GM23338 (cell line): ENCODE data around the gene MTMR3. TPM values are rescaled to one million over a fixed set of nuclear protein-coding genes. Genes with fewer than 3 reads are reported as not detected.

Source experiments
- ATAC-seq: fragments of 200-7000 bp; cut with Tn5 transposase; 3 replicates; pipeline ENCODE4 v1.9.1; 2020
- DNase-seq: peaks from one replicate; pipeline ENCODE4 v3.0.0-alpha.2; 2015; ENCODE audit warnings: low spot score
- H2AFZ ChIP-seq: fragments of 200-600 bp; sonication (generic); 2 replicates; pipeline ENCODE4 v1.8.0; 2016; ENCODE audit warnings: antibody characterized with exemption, mild to moderate bottlenecking, moderate library complexity
- H3F3A ChIP-seq: fragments of 200-600 bp; sonication (generic); replicated peaks from 2 replicates; pipeline ENCODE4 v1.8.0; 2017; ENCODE audit warnings: antibody characterized with exemption, mixed run types, low read depth
- H3K27ac ChIP-seq: fragments of 200-600 bp; sonication (generic); 2 replicates; pipeline ENCODE4 v1.6.1; 2016; ENCODE audit warnings: low read depth
- H3K27me3 ChIP-seq: fragments of 200-600 bp; sonication (generic); 2 replicates; pipeline ENCODE4 v1.8.0; 2016; ENCODE audit warnings: mild to moderate bottlenecking, mixed run types, moderate library complexity; ENCODE audit not compliant: insufficient read depth
- H3K36me3 ChIP-seq: fragments of 200-600 bp; sonication (generic); 2 replicates; pipeline ENCODE4 v1.8.0; 2016; ENCODE audit warnings: mild to moderate bottlenecking; ENCODE audit not compliant: insufficient read depth
- H3K4me1 ChIP-seq: fragments of 200-600 bp; sonication (generic); 2 replicates; pipeline ENCODE4 v1.8.0; 2016; ENCODE audit warnings: mild to moderate bottlenecking, moderate library complexity; ENCODE audit not compliant: insufficient read depth
- H3K4me2 ChIP-seq: fragments of 200-600 bp; sonication (generic); 2 replicates; pipeline ENCODE4 v1.7.1; 2017; ENCODE audit warnings: mixed run types
- H3K4me3 ChIP-seq: fragments of 200-600 bp; sonication (generic); 2 replicates; pipeline ENCODE4 v1.6.1; 2016; ENCODE audit warnings: mixed run types
- H3K79me2 ChIP-seq: fragments of 200-600 bp; sonication (generic); replicated peaks from 2 replicates; pipeline ENCODE4 v1.8.0; 2017; ENCODE audit warnings: mild to moderate bottlenecking; ENCODE audit not compliant: insufficient read depth
- H3K9me2 ChIP-seq: fragments of 200-600 bp; sonication (generic); 2 replicates; pipeline ENCODE4 v1.8.0; 2017; ENCODE audit not compliant: insufficient read depth
- H4K20me1 ChIP-seq: fragments of 200-600 bp; sonication (generic); replicated peaks from 2 replicates; pipeline ENCODE4 v1.8.0; 2017; ENCODE audit warnings: mild to moderate bottlenecking; ENCODE audit not compliant: insufficient read depth
- H3K27ac Mint-ChIP-seq: 2 replicates; pipeline ENCODE4 v1.8.0; 2020; ENCODE audit warnings: inconsistent platforms, mild to moderate bottlenecking, moderate library complexity, mixed read lengths
- H3K27me3 Mint-ChIP-seq: 3 replicates; pipeline ENCODE4 v1.8.0; 2022; ENCODE audit warnings: low read depth, mild to moderate bottlenecking, moderate library complexity, mixed read lengths, inconsistent platforms; ENCODE audit not compliant: insufficient read depth, poor library complexity
- H3K36me3 Mint-ChIP-seq: 3 replicates; pipeline ENCODE4 v1.8.0; 2021; ENCODE audit warnings: low read depth, mild to moderate bottlenecking, inconsistent platforms, moderate library complexity, mixed read lengths
- H3K4me1 Mint-ChIP-seq: 3 replicates; pipeline ENCODE4 v1.8.0; 2020; ENCODE audit warnings: mild to moderate bottlenecking, inconsistent platforms, mixed read lengths
- H3K4me3 Mint-ChIP-seq: 3 replicates; pipeline ENCODE4 v1.8.0; 2021; ENCODE audit warnings: moderate library complexity, mild to moderate bottlenecking, inconsistent platforms, mixed read lengths
- H3K9me3 Mint-ChIP-seq: 3 replicates; pipeline ENCODE4 v1.8.0; 2020; ENCODE audit warnings: moderate library complexity, mild to moderate bottlenecking, inconsistent platforms, mixed read lengths
- CTCF ChIP-seq, 2 experiments: fragments of 200-600 bp in 1 of 2; sonication (generic) in 1 of 2; conservative IDR thresholded peaks; 2 replicates each; pipeline versions ENCODE4 v1.5.1 to v1.6.1; 2016 to 2017; ENCODE audit warnings: antibody characterized with exemption in 2 of 2, low read depth in 2 of 2, mild to moderate bottlenecking in 2 of 2, moderate library complexity in 1 of 2
- ETS1 ChIP-seq: IDR thresholded peaks from 2 replicates; pipeline ENCODE4 v1.6.1; 2016; ENCODE audit warnings: antibody characterized with exemption
- EZH2 ChIP-seq: fragments of 200-600 bp; sonication (generic); IDR thresholded peaks from one replicate; pipeline ENCODE4 v1.8.0; 2017; ENCODE audit warnings: antibody characterized with exemption, mild to moderate bottlenecking, low read depth; ENCODE audit not compliant: unreplicated experiment
- EZH2phosphoT487 ChIP-seq: fragments of 200-600 bp; sonication (generic); IDR thresholded peaks from one replicate; pipeline ENCODE4 v1.8.1; 2018; ENCODE audit warnings: antibody characterized with exemption; ENCODE audit not compliant: unreplicated experiment
- JUNB ChIP-seq: IDR thresholded peaks from one replicate; pipeline ENCODE4 v1.6.1; 2016; ENCODE audit warnings: antibody characterized with exemption; ENCODE audit not compliant: unreplicated experiment
- NANOG ChIP-seq: IDR thresholded peaks from 2 replicates; pipeline ENCODE4 v1.6.1; 2016; ENCODE audit warnings: antibody characterized with exemption, borderline replicate concordance
- POLR2AphosphoS5 ChIP-seq: IDR thresholded peaks from 2 replicates; pipeline ENCODE4 v1.6.1; 2016; ENCODE audit warnings: antibody characterized with exemption, low read depth
- REST ChIP-seq: IDR thresholded peaks from one replicate; pipeline ENCODE4 v1.6.1; 2018; ENCODE audit warnings: antibody characterized with exemption; ENCODE audit not compliant: unreplicated experiment
- STAT1 ChIP-seq: IDR thresholded peaks from one replicate; pipeline ENCODE4 v1.6.1; 2016; ENCODE audit warnings: antibody characterized with exemption; ENCODE audit not compliant: unreplicated experiment
- ZNF114 ChIP-seq: fragments of 250-450 bp; sonication (Bioruptor Pico); IDR thresholded peaks from 2 replicates; pipeline ENCODE4 v1.5.0; 2020; ENCODE audit warnings: mild to moderate bottlenecking, moderate library complexity
- ZNF331 ChIP-seq: fragments of 250-450 bp; sonication (Bioruptor Pico); IDR thresholded peaks from 2 replicates; pipeline ENCODE4 v1.5.0; 2020; ENCODE audit warnings: low read depth, mild to moderate bottlenecking, moderate library complexity
- ZNF462 ChIP-seq: fragments of 250-450 bp; sonication (Bioruptor Pico); IDR thresholded peaks from 2 replicates; pipeline ENCODE4 v1.5.0; 2020; ENCODE audit warnings: mild to moderate bottlenecking, moderate library complexity
- polyA plus RNA-seq: library from polyadenylated mRNA; unstranded; fragments of >200 nt; fragmentation: Nextera tagmentation; extraction: Ambion mirVana; gene quantifications from 2 replicates; pipeline ENCODE4 v1.2.1, GENCODE V29; 2016
- total RNA-seq: library from RNA; depleted of rRNA; stranded (reverse); fragments of >200 nt; shearing (Covaris generic); gene quantifications from 2 replicates; pipeline ENCODE4 v1.2.3, GENCODE V29; 2014

Gene MTMR3
- total and polyA plus RNA-seq, 2 experiments from 2014 or later, result 5.2 to 27.4 TPM

GRCh38 chr22:29926057-29926456, 43.1 kb downstream of the MTMR3 start:
- H3K4me3 Mint-ChIP-seq, result no peak overlapping the region
- Histone ChIP-seq H3F3A (no peaks in the 10 kb centered on the region), H3K4me1 (no peaks in the 10 kb centered on the region), H2AFZ (no peak overlapping the region), H3K4me2 (no peak overlapping the region), H3K27me3 (no peaks in the 10 kb centered on the region), H3K36me3 (no peaks in the 10 kb centered on the region), H3K27ac (no peak overlapping the region), H4K20me1 (peaks cover 7% of the 10 kb centered on the region), H3K9me2 (no peaks in the 10 kb centered on the region), H3K4me3 (no peak overlapping the region), H3K79me2 (peaks cover 94% of the 10 kb centered on the region)
- peaks cover 9% of the 10 kb centered on the region; the same call in 2 of the 3 replicates for H3K9me3 Mint-ChIP-seq
- ATAC-seq (no peak), DNase-seq (no peak)
- H3K27me3 Mint-ChIP-seq, result no peaks in the 10 kb centered on the region
- H3K4me1 Mint-ChIP-seq, result peaks cover 5% of the 10 kb centered on the region; the same call in 2 of the 3 replicates
- peaks cover 10% of the 10 kb centered on the region; the same call in 2 of the 3 replicates for H3K36me3 Mint-ChIP-seq
- no peak overlapping the region for H3K27ac Mint-ChIP-seq
- TF ChIP-seq STAT1, result no peak
- TF ChIP-seq EZH2, result no peak
- TF ChIP-seq CTCF (conservative IDR thresholded peaks at IDR 0.05; ENCODE audit: low read depth in 2 of 2), result no peak
- TF ChIP-seq JUNB, result no peak
- TF ChIP-seq ZNF462 (CRISPR knock-in tag), result no peak
- no peak for TF ChIP-seq REST
- no peak for TF ChIP-seq ZNF331
- no peak for TF ChIP-seq EZH2phosphoT487
- TF ChIP-seq ETS1, result no peak
- no peak for TF ChIP-seq NANOG
- no peak for TF ChIP-seq ZNF114 (CRISPR knock-in tag)
- TF ChIP-seq POLR2AphosphoS5, result no peak
